GM13976 (cell line): ENCODE results near the gene SYT1.

ENCODE experiments used
- DNase-seq: peaks from one replicate; pipeline ENCODE4 v3.0.0; 2012; ENCODE audit warnings: low spot score
- CTCF ChIP-seq: IDR thresholded peaks from 2 replicates; pipeline ENCODE4 v1.5.1; 2012; ENCODE audit warnings: borderline replicate concordance, mild to moderate bottlenecking; ENCODE audit not compliant: insufficient read depth; ENCODE audit errors: extremely low read depth, missing control alignments, control extremely low read depth
- in situ Hi-C: fragments of 300-500 bp; cut with MboI; formaldehyde crosslinking; loops from one replicate; pipeline ENCODE4 v1.12.0; 2022; ENCODE audit warnings: low sequenced_read_pairs, mixed read lengths, inconsistent platforms; ENCODE audit not compliant: unreplicated experiment

The SYT1 gene

GRCh38 chr12:78888568-78888967 lies 24.0 kb downstream of the SYT1 start:
- no peak for DNase-seq
- in situ Hi-C loops, result no loop called here
- no peak for TF ChIP-seq CTCF

GRCh38 chr12:78891646-78892353 lies 27.2 kb downstream of the SYT1 start:
- DNase-seq, result no peak
- TF ChIP-seq CTCF, result no peak
- in situ Hi-C loops, result no loop called here

GRCh38 chr12:78898416-78898815 lies 33.8 kb downstream of the SYT1 start:
- in situ Hi-C loops, result no loop called here
- no peak for DNase-seq

GRCh38 chr12:78914859-78915331 lies 50.3 kb downstream of the SYT1 start:
- in situ Hi-C loops, result no loop called here
- TF ChIP-seq CTCF, result no peak
- no peak for DNase-seq

More at GRCh38 chr12:78898416-78898815, 33.8 kb downstream of the SYT1 start:
- TF ChIP-seq CTCF, result no peak

- no peak for TF ChIP-seq CTCF
- no peak for DNase-seq
- in situ Hi-C loops, result no loop called here
Observed at GRCh38 chr12:78916845-78917480, 52.4 kb downstream of the SYT1 start.

GRCh38 chr12:78917513-78917912 lies 52.9 kb downstream of the SYT1 start:
- TF ChIP-seq CTCF, result no peak
- in situ Hi-C loops, result no loop called here
- DNase-seq, result no peak
